Measurements from ENCODE around the gene POLR1E.

Gene POLR1E

GRCh38 chr9:37539634-37540033 lies 53.9 kb downstream of the POLR1E start:
- no peak for DNase-seq (ENCODE audit: low read depth)
- TF ChIP-seq MYC (IDR thresholded peaks at IDR 0.05; ENCODE audit: low read depth, low read length), result no peak
- TF ChIP-seq POLR2A (IDR thresholded peaks at IDR 0.05; ENCODE audit: extremely low read depth, insufficient read length), result no peak
- H3K4me3 ChIP-seq (ENCODE audit: low read depth, low read length), result no peak overlapping the region

- no peak overlapping the region for H3K4me3 ChIP-seq (ENCODE audit: low read depth, low read length)
- no peak for DNase-seq (ENCODE audit: low read depth)
- no peak for TF ChIP-seq CTCF (IDR thresholded peaks at IDR 0.05; ENCODE audit: low read depth, low read length)
These were observed 54.9 kb downstream of the POLR1E start for GRCh38 chr9:37540634-37541033.

GRCh38 chr9:37541465-37541864 lies 55.7 kb downstream of the POLR1E start:
- TF ChIP-seq MAX (IDR thresholded peaks at IDR 0.05; ENCODE audit: low read depth, low read length) (no peak), CTCF (IDR thresholded peaks at IDR 0.05; ENCODE audit: low read depth, low read length) (no peak), MYC (IDR thresholded peaks at IDR 0.05; ENCODE audit: low read depth, low read length) (no peak), POLR2A (IDR thresholded peaks at IDR 0.05; ENCODE audit: extremely low read depth, insufficient read length) (no peak)
- no peak overlapping the region for H3K4me3 ChIP-seq (ENCODE audit: low read depth, low read length)
- DNase-seq (ENCODE audit: low read depth), result no peak

GRCh38 chr9:37542488-37542887 lies 56.7 kb downstream of the POLR1E start:
- no peak overlapping the region for H3K4me3 ChIP-seq (ENCODE audit: low read depth, low read length)
- no peak for TF ChIP-seq POLR2A (IDR thresholded peaks at IDR 0.05; ENCODE audit: extremely low read depth, insufficient read length)
- TF ChIP-seq CTCF (IDR thresholded peaks at IDR 0.05; ENCODE audit: low read depth, low read length), result no peak
- TF ChIP-seq MYC (IDR thresholded peaks at IDR 0.05; ENCODE audit: low read depth, low read length), result no peak
- TF ChIP-seq MAX (IDR thresholded peaks at IDR 0.05; ENCODE audit: low read depth, low read length), result no peak
- no peak for DNase-seq (ENCODE audit: low read depth)

GRCh38 chr9:37542895-37543294 lies 57.1 kb downstream of the POLR1E start:
- TF ChIP-seq CTCF (IDR thresholded peaks at IDR 0.05; ENCODE audit: low read depth, low read length) (no peak), MAX (IDR thresholded peaks at IDR 0.05; ENCODE audit: low read depth, low read length) (no peak)
- no peak overlapping the region for H3K4me3 ChIP-seq (ENCODE audit: low read depth, low read length)
- no peak for DNase-seq (ENCODE audit: low read depth)

- DNase-seq (ENCODE audit: low read depth), result no peak
- TF ChIP-seq CTCF (IDR thresholded peaks at IDR 0.05; ENCODE audit: low read depth, low read length) (no peak), POLR2A (IDR thresholded peaks at IDR 0.05; ENCODE audit: extremely low read depth, insufficient read length) (no peak), MYC (IDR thresholded peaks at IDR 0.05; ENCODE audit: low read depth, low read length) (no peak), MAX (IDR thresholded peaks at IDR 0.05; ENCODE audit: low read depth, low read length) (no peak)
- no peak overlapping the region for H3K4me3 ChIP-seq (ENCODE audit: low read depth, low read length)
These were observed 57.7 kb downstream of the POLR1E start for GRCh38 chr9:37543468-37543867.

Data from NB4 (cell line).